Activated CD8-positive, alpha-beta T cell treated with anti-CD3 and anti-CD28 coated beads for 36 hours (primary cell): Measurements from ENCODE around the gene CCL4. TPM values are rescaled to one million over a fixed set of nuclear protein-coding genes. Genes with fewer than 3 reads are reported as not detected.

Source experiments
- ATAC-seq: fragments of 200-7000 bp; cut with Tn5 transposase; one replicate; pipeline ENCODE4 v1.10.0; 2021; ENCODE audit warnings: mild to moderate bottlenecking, moderate library complexity
- CTCF ChIA-PET: fragments of 350-600 bp; sonication (Branson Sonifier 250); formaldehyde crosslinking; loops from one replicate; lab custom pipeline; 2021; ENCODE audit warnings: antibody characterized with exemption; lab: Charles Lee
- POLR2A ChIA-PET: fragments of 350-600 bp; sonication (Branson Sonifier 250); formaldehyde crosslinking; loops from one replicate; lab custom pipeline; 2021; ENCODE audit warnings: antibody characterized with exemption; lab: Charles Lee
- DNase-seq: peaks from one replicate; pipeline ENCODE4 v3.0.0-alpha.2; 2020
- H3K27ac Mint-ChIP-seq: one replicate; pipeline ENCODE4 v1.8.0; 2021; ENCODE audit warnings: mild to moderate bottlenecking, mixed read lengths
- H3K27me3 Mint-ChIP-seq: one replicate; pipeline ENCODE4 v1.8.0; 2021; ENCODE audit warnings: mixed read lengths
- H3K36me3 Mint-ChIP-seq: one replicate; pipeline ENCODE4 v1.8.0; 2021; ENCODE audit warnings: low read depth, mixed read lengths
- H3K4me1 Mint-ChIP-seq: one replicate; pipeline ENCODE4 v1.8.0; 2021; ENCODE audit warnings: low read depth, mixed read lengths
- H3K4me3 Mint-ChIP-seq: one replicate; pipeline ENCODE4 v1.8.0; 2021; ENCODE audit warnings: mild to moderate bottlenecking, moderate library complexity, mixed read lengths
- H3K9me3 Mint-ChIP-seq: one replicate; pipeline ENCODE4 v1.8.0; 2021; ENCODE audit warnings: mixed read lengths
- intact Hi-C: fragments of 100-400 bp; cut with micrococcal nuclease; formaldehyde crosslinking; loops from one replicate; pipeline ENCODE4 v1.10.0; 2022
- total RNA-seq, 2 experiments: library from RNA; stranded (reverse); gene quantifications; one replicate each; pipeline ENCODE4 v1.2.3, GENCODE V29; 2021
- TF ChIP-seq, protein P1 (sequence below): fragments of 200-600 bp; IDR thresholded peaks from one replicate; pipeline ENCODE4 v1.8.0; 2022; ENCODE audit warnings: antibody characterized with exemption, mild to moderate bottlenecking

CCL4 gene
- total RNA-seq, 2 experiments from 2014 or later, result 287 to 290 TPM

DNA sequence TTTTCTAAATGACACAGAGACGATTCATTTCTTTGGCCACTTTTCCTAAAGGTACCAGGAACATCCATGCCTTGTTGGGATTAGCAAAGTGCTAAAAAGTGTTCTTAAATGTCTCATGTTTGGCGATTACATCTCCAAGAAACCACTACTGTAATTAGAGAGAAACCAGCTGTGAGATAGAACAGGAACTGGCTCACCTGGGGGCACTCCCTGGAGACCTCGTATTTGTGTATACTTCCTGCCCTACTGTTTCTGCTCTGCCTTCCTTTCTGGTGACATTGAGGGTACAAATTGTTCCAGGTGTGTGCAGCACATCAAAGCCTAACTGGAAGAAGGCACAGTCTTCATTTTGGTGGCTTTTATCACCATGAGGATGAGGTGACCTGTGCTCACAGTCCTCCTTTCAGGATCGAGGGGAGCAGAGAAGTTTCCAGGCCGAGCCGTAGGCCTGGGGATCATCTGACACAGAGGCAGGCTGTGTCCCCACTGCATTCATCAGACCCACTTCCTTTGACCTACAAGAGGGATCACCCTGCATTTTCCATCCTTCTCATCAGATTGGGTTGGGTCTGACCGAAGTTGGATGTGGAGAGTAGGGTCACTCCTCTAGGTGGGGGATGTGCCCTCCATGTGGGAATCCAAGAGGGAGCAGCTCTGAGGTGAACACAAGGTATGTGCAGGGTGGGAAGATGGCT is 23.7 kb downstream of the CCL4 start:
- Mint-ChIP-seq H3K9me3 (peaks cover 10% of the 10 kb centered on the region), H3K4me3 (no peak overlapping the region), H3K27ac (no peak overlapping the region), H3K36me3 (peaks cover 8% of the 10 kb centered on the region), H3K4me1 (peaks cover 16% of the 10 kb centered on the region), H3K27me3 (peaks cover 2% of the 10 kb centered on the region)
- ChIA-PET CTCF (interaction anchor here (0.7 to 3.8 kb wide), 7 partner anchors 15 to 158 kb away, joined by 3 to 19 read pairs (median 3); no protein-coding TSS in a partner anchor), POLR2A (interaction anchor here (0.5 kb wide), 1 partner anchor 9 kb away, joined by 3 read pairs; no protein-coding TSS in a partner anchor)
- TF ChIP-seq, protein P1, sequence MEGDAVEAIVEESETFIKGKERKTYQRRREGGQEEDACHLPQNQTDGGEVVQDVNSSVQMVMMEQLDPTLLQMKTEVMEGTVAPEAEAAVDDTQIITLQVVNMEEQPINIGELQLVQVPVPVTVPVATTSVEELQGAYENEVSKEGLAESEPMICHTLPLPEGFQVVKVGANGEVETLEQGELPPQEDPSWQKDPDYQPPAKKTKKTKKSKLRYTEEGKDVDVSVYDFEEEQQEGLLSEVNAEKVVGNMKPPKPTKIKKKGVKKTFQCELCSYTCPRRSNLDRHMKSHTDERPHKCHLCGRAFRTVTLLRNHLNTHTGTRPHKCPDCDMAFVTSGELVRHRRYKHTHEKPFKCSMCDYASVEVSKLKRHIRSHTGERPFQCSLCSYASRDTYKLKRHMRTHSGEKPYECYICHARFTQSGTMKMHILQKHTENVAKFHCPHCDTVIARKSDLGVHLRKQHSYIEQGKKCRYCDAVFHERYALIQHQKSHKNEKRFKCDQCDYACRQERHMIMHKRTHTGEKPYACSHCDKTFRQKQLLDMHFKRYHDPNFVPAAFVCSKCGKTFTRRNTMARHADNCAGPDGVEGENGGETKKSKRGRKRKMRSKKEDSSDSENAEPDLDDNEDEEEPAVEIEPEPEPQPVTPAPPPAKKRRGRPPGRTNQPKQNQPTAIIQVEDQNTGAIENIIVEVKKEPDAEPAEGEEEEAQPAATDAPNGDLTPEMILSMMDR, result no peak
- intact Hi-C loops, result no loop called here
- ATAC-seq, result peak; percentile 56
- peak; percentile 18 for DNase-seq

DNA sequence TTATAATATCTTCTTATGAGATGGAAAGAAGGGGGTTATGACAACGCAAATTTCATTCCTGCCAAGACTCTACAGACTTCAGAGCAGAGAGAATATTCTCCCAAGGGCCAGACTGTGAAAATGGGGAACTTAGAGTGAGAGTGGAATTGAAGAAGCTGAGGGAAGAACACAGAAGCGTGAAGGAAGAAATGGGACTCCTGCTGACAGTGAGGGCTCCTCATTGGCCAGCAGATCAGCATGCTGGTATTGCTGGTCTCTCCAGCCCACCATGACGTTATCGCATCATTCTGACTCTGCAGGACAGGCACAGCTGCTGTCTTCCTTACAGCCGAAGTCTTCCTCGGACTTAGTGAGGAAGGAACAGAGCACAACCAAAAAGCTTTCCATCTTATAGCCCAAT is 24.3 kb downstream of the CCL4 start:
- peaks cover 16% of the 10 kb centered on the region for H3K4me1 Mint-ChIP-seq
- DNase-seq (no peak), ATAC-seq (no peak)
- TF ChIP-seq, protein P1, result no peak
- ChIA-PET POLR2A (interaction anchor here (0.5 kb wide), 1 partner anchor 10 kb away, joined by 3 read pairs; no protein-coding TSS in a partner anchor), CTCF (interaction anchor here (1.2 to 2.2 kb wide), 4 partner anchors 16 to 152 kb away, joined by 3 to 12 read pairs (median 6); no protein-coding TSS in a partner anchor)
- intact Hi-C loops, result no loop called here
- no peak overlapping the region for H3K27ac Mint-ChIP-seq
- H3K27me3 Mint-ChIP-seq, result peaks cover 2% of the 10 kb centered on the region
- H3K4me3 Mint-ChIP-seq, result no peak overlapping the region
- peaks cover 10% of the 10 kb centered on the region for H3K9me3 Mint-ChIP-seq
- H3K36me3 Mint-ChIP-seq, result peaks cover 8% of the 10 kb centered on the region

DNA sequence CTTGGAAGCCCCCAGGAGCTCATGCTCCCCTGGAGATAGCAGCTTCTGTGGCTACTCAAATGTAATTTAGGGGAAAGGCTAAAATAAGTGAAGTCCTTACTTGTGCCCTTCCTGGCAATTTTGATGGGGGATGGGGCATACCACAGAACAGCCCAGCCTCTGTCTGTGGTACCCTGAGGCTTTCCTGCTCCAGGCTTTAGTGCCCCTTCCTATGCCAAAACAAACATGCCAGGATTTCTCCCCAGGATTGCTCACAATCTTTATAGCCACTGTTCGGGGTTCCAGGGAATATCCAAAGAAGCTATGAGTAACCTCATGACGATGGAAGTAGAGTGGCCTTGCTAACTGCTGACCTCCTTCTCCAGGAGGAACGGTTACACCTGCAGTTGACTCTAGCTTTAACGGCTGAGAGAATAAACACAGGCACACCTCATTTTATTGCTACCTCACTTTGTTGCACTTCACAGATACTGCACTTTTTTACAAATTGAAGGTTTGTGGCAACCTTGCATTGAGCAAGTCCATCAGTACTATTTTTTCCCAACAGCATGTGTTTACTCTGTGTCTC is 24.9 kb downstream of the CCL4 start:
- H3K9me3 Mint-ChIP-seq, result peaks cover 10% of the 10 kb centered on the region
- H3K27ac Mint-ChIP-seq, result no peak overlapping the region
- peaks cover 16% of the 10 kb centered on the region for H3K4me1 Mint-ChIP-seq
- H3K4me3 Mint-ChIP-seq, result no peak overlapping the region
- ATAC-seq (no peak), DNase-seq (no peak)
- peaks cover 2% of the 10 kb centered on the region for H3K27me3 Mint-ChIP-seq
- ChIA-PET POLR2A (no interaction called here), CTCF (interaction anchor here (1.2 to 2.2 kb wide), 4 partner anchors 16 to 153 kb away, joined by 3 to 12 read pairs (median 6); no protein-coding TSS in a partner anchor)
- H3K36me3 Mint-ChIP-seq, result peaks cover 8% of the 10 kb centered on the region
- intact Hi-C loops, result no loop called here
- TF ChIP-seq, protein P1, result no peak

DNA sequence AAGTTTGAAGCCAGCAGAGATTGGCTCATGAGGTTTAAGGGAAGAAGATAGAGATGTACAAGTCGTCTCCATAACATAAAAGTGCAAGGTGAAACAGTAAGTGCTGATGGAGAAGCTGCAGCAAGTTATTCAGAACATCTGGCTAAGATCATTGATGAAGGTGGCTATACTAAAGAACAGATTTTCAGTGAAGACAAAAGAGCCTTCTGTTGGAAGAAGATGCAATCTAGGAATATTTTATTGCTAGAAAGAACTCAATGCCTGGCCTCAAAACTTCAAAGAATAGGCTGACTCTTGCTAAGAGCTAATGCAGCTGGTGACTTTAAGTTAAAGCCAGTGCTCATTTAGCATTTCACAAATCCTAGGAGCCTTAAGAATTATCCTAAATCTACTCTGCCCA is 26.0 kb downstream of the CCL4 start:
- Mint-ChIP-seq H3K27me3 (peaks cover 4% of the 10 kb centered on the region), H3K4me1 (peaks cover 16% of the 10 kb centered on the region), H3K36me3 (peaks cover 8% of the 10 kb centered on the region), H3K4me3 (no peak overlapping the region), H3K27ac (no peak overlapping the region), H3K9me3 (peaks cover 10% of the 10 kb centered on the region)
- intact Hi-C loops, result no loop called here
- DNase-seq, result no peak
- TF ChIP-seq, protein P1, result no peak
- no peak for ATAC-seq
- CTCF ChIA-PET, result interaction anchor here (1.5 to 2.2 kb wide), 3 partner anchors 20 to 154 kb away, joined by 3 to 12 read pairs (median 7); no protein-coding TSS in a partner anchor
- POLR2A ChIA-PET, result interaction anchor here (0.6 kb wide), 1 partner anchor 44 kb away, joined by 3 read pairs; no protein-coding TSS in a partner anchor
